Transverse colon (tissue), 4 donors: Measurements from ENCODE around the gene SEPTIN5. TPM values are rescaled to one million over a fixed set of nuclear protein-coding genes. Genes with fewer than 3 reads are reported as not detected.

Source experiments
- DNase-seq: peaks from one replicate; pipeline ENCODE4 v3.0.0-alpha.2; 2019
- H3K27ac ChIP-seq, 4 donors: fragments of 200-600 bp; sonication (generic); 2 replicates each; pipeline ENCODE4 v1.5.1; 2016 to 2018; ENCODE audit warnings: inconsistent platforms in 4 of 4
- H3K27me3 ChIP-seq: fragments of 200-600 bp; sonication (generic); 2 replicates; pipeline ENCODE4 v1.5.1; 2017; ENCODE audit warnings: inconsistent platforms
- H3K36me3 ChIP-seq, 4 donors: fragments of 200-600 bp; sonication (generic); 2 replicates each; pipeline ENCODE4 v1.5.1; 2017 to 2019; ENCODE audit warnings: inconsistent platforms in 4 of 4
- H3K4me1 ChIP-seq, 4 donors: fragments of 200-600 bp; sonication (generic); 2 replicates each; pipeline ENCODE4 v1.5.1; 2017 to 2020; ENCODE audit warnings: inconsistent platforms in 4 of 4
- H3K4me3 ChIP-seq, 4 donors: fragments of 200-600 bp; sonication (generic); 1 replicate in 1 of 4; 2 replicates in 3 of 4; pipeline versions ENCODE4 v1.5.1 to v1.6.1; 2017 to 2019; ENCODE audit warnings: inconsistent platforms in 4 of 4
- H3K9me3 ChIP-seq, 2 donors: fragments of 200-600 bp; sonication (generic); 2 replicates each; pipeline ENCODE4 v1.5.1; 2017 to 2019; ENCODE audit warnings: inconsistent platforms in 2 of 2
- CTCF ChIP-seq, 5 experiments: fragments of 200-600 bp in 3 of 5; fragments of 450-650 bp in 2 of 5; sonication (generic) in 3 of 5; IDR thresholded peaks; 1 replicate in 2 of 5; 2 replicates in 3 of 5; pipeline ENCODE4 v1.5.1; 2016 to 2017; ENCODE audit warnings: antibody characterized with exemption in 5 of 5, inconsistent platforms in 3 of 5, mild to moderate bottlenecking in 2 of 5, moderate library complexity in 1 of 5
- EP300 ChIP-seq: sonication (generic); formaldehyde crosslinking; IDR thresholded peaks from one replicate; pipeline ENCODE4 v1.6.1; 2017; ENCODE audit warnings: antibody characterized with exemption, low read depth
- POLR2A ChIP-seq: fragments of 450-650 bp; IDR thresholded peaks from one replicate; pipeline ENCODE4 v1.6.1; 2016; ENCODE audit warnings: antibody characterized with exemption, mild to moderate bottlenecking, moderate library complexity
- POLR2AphosphoS5 ChIP-seq, 3 donors: sonication (generic); formaldehyde crosslinking; IDR thresholded peaks; one replicate each; pipeline ENCODE4 v1.6.1; 2016; ENCODE audit warnings: antibody characterized with exemption in 3 of 3
- WGBS, 2 donors: methylation state at CpG; one replicate each; pipeline ENCODE4 v1.1.5; 2018; ENCODE audit warnings: low coverage in 1 of 2; 5-methylcytosine and 5-hydroxymethylcytosine counted together
- in situ Hi-C, 4 donors: fragments of 200-750 bp; cut with MboI; loops; one replicate each; pipeline versions ENCODE4 v1.15.0 to v1.15.1; 2017; ENCODE audit warnings: low sequenced_read_pairs in 3 of 4, low pct_ligation_motif_present in 1 of 4, low pct_unique_long_range_greater_than_20kb in 1 of 4
- intact Hi-C: fragments of 100-400 bp; cut with DNase I; formaldehyde crosslinking; loops from one replicate; pipeline ENCODE4 v1.15.1; 2023; ENCODE audit warnings: low total_unique reads
- total RNA-seq, 4 donors: library from RNA; depleted of rRNA; stranded (reverse); fragments of >200 nt; gene quantifications; one replicate each; pipeline ENCODE4 v1.1.0, GENCODE V29; 2016

The SEPTIN5 gene
- total RNA-seq, 4 donors from 2014 or later = 2.5 to 709 (median 5.4) TPM

GRCh38 chr22:19735665-19736510 lies 21.6 kb downstream of the SEPTIN5 start:
- Histone ChIP-seq H3K36me3 (no peaks in the 10 kb centered on the region), H3K9me3 (no peaks in the 10 kb centered on the region), H3K27me3 (peaks cover 14% of the 10 kb centered on the region), H3K27ac (no peak overlapping the region), H3K4me3 (no peak overlapping the region), H3K4me1 (peaks cover 0 to 3% (median 2%) of the 10 kb centered on the region in 4 donors)
- no peak for DNase-seq
- intact Hi-C loops (no loop called here), in situ Hi-C loops (no loop called here)
- 50 to 60% methylated on average over 6 to 21 of the region's 21 CpGs for WGBS, 2 donors
- TF ChIP-seq CTCF (IDR thresholded peaks at IDR 0.05) = no peak
- TF ChIP-seq POLR2A = no peak
- TF ChIP-seq POLR2AphosphoS5 (IDR thresholded peaks at IDR 0.05) = no peak
- no peak for TF ChIP-seq EP300

GRCh38 chr22:19737846-19738663 lies 23.8 kb downstream of the SEPTIN5 start:
- intact Hi-C loops (no loop called here), in situ Hi-C loops (no loop called here)
- no peaks in the 10 kb centered on the region for H3K9me3 ChIP-seq
- WGBS, 2 donors = 78 to 100% methylated on average over 1 to 16 of the region's 17 CpGs
- H3K4me1 ChIP-seq = no peaks in the 10 kb centered on the region
- no peak overlapping the region for H3K27ac ChIP-seq
- no peak for DNase-seq
- peaks cover 6% of the 10 kb centered on the region for H3K27me3 ChIP-seq
- no peak for TF ChIP-seq CTCF (IDR thresholded peaks at IDR 0.05)
- TF ChIP-seq EP300 = no peak
- TF ChIP-seq POLR2AphosphoS5 (IDR thresholded peaks at IDR 0.05) = no peak
- no peak for TF ChIP-seq POLR2A
- H3K36me3 ChIP-seq = no peaks in the 10 kb centered on the region
- H3K4me3 ChIP-seq = no peak overlapping the region

- H3K27ac ChIP-seq = no peak overlapping the region
- in situ Hi-C loops = no loop called here
- no peak for DNase-seq
Measured at GRCh38 chr22:19738664-19739447, 24.6 kb downstream of the SEPTIN5 start.

More at GRCh38 chr22:19738664-19739447, 24.6 kb downstream of the SEPTIN5 start:
- H3K4me3 ChIP-seq = no peak overlapping the region
- H3K9me3 ChIP-seq = no peaks in the 10 kb centered on the region
- peaks cover 6% of the 10 kb centered on the region for H3K27me3 ChIP-seq
- no peaks in the 10 kb centered on the region for H3K36me3 ChIP-seq
- no peaks in the 10 kb centered on the region for H3K4me1 ChIP-seq
- TF ChIP-seq POLR2AphosphoS5 (IDR thresholded peaks at IDR 0.05) = no peak
- no peak for TF ChIP-seq EP300
- no peak for TF ChIP-seq CTCF (IDR thresholded peaks at IDR 0.05)
- TF ChIP-seq POLR2A = no peak
- WGBS, 2 donors = 53% methylated on average over 31 of the region's 31 CpGs; no CpG with 5 or more reads in 1 of the 2 donors
- intact Hi-C loops = no loop called here
